Ammon's horn (tissue), 1 donor: ENCODE data around the gene ADAMTSL1.

ENCODE experiments used
- DNase-seq: peaks from one replicate; pipeline ENCODE4 v3.0.0-alpha.2; 2016; ENCODE audit warnings: low spot score

ADAMTSL1 gene

GRCh38 chr9:18941060-18941740 is 467.2 kb downstream of the ADAMTSL1 start:
- DNase-seq, result no peak

GRCh38 chr9:18942801-18943200 is 468.8 kb downstream of the ADAMTSL1 start:
- no peak for DNase-seq

- DNase-seq, result peak; percentile 10
Measured at GRCh38 chr9:18947892-18948339, 474.0 kb downstream of the ADAMTSL1 start.

GRCh38 chr9:18951936-18952335 is 478.0 kb downstream of the ADAMTSL1 start:
- no peak for DNase-seq

GRCh38 chr9:18955626-18956025 is 481.7 kb downstream of the ADAMTSL1 start:
- DNase-seq, result no peak
